Activated B cell treated with CpG ODN at 0.5 μM for 24 hours (primary cell): Measurements from ENCODE around the gene RETREG1. TPM values are rescaled to one million over a fixed set of nuclear protein-coding genes. Genes with fewer than 3 reads are reported as not detected.

Experiments
- ATAC-seq: fragments of 200-7000 bp; cut with Tn5 transposase; one replicate; pipeline ENCODE4 v1.10.0; 2021; ENCODE audit warnings: low read depth, mild to moderate bottlenecking, moderate library complexity
- CTCF ChIA-PET: fragments of 350-600 bp; sonication (Branson Sonifier 250); formaldehyde crosslinking; loops from one replicate; lab custom pipeline; 2021; ENCODE audit warnings: antibody characterized with exemption; lab: Charles Lee
- POLR2A ChIA-PET: fragments of 350-600 bp; sonication (Branson Sonifier 250); formaldehyde crosslinking; loops from one replicate; lab custom pipeline; 2021; ENCODE audit warnings: antibody characterized with exemption; lab: Charles Lee
- DNase-seq: peaks from one replicate; pipeline ENCODE4 v3.0.0; 2022
- H3K27ac Mint-ChIP-seq: one replicate; pipeline ENCODE4 v1.8.0; 2020; ENCODE audit warnings: mixed read lengths
- H3K27me3 Mint-ChIP-seq: one replicate; pipeline ENCODE4 v1.8.0; 2021; ENCODE audit warnings: mixed read lengths
- H3K36me3 Mint-ChIP-seq: one replicate; pipeline ENCODE4 v1.8.0; 2021; ENCODE audit warnings: low read depth, mixed read lengths
- H3K4me1 Mint-ChIP-seq: one replicate; pipeline ENCODE4 v1.8.0; 2021; ENCODE audit warnings: mixed read lengths
- H3K4me3 Mint-ChIP-seq: one replicate; pipeline ENCODE4 v1.8.0; 2020; ENCODE audit warnings: mild to moderate bottlenecking, mixed read lengths
- H3K9me3 Mint-ChIP-seq: one replicate; pipeline ENCODE4 v1.8.0; 2020; ENCODE audit warnings: mixed read lengths
- CTCF ChIP-seq: fragments of 200-600 bp; IDR thresholded peaks from one replicate; pipeline ENCODE4 v1.8.0; 2022; ENCODE audit warnings: antibody characterized with exemption, mild to moderate bottlenecking
- intact Hi-C: fragments of 100-400 bp; cut with micrococcal nuclease; formaldehyde crosslinking; loops from one replicate; pipeline ENCODE4 v1.15.1; 2024
- total RNA-seq: library from RNA; stranded (reverse); gene quantifications from 2 replicates; pipeline ENCODE4 v1.2.3, GENCODE V29; 2022

The RETREG1 gene
- total RNA-seq, 1 donor from 2014 or later: 3.5 TPM

- peaks cover 3% of the 10 kb centered on the region for H3K27me3 Mint-ChIP-seq
- POLR2A ChIA-PET: no interaction called here
These were observed 47.0 kb upstream of the RETREG1 start for GRCh38 chr5:16663840-16664239.

GRCh38 chr5:16661713-16662112 lies 44.9 kb upstream of the RETREG1 start:
- no peaks in the 10 kb centered on the region for H3K36me3 Mint-ChIP-seq
- H3K4me3 Mint-ChIP-seq: no peak overlapping the region
- DNase-seq (no peak), ATAC-seq (no peak)
- intact Hi-C loops: no loop called here
- H3K9me3 Mint-ChIP-seq: no peaks in the 10 kb centered on the region
- no peak overlapping the region for H3K27ac Mint-ChIP-seq
- no peak for TF ChIP-seq CTCF
- H3K4me1 Mint-ChIP-seq: no peaks in the 10 kb centered on the region
- POLR2A ChIA-PET: no interaction called here
- peaks cover 3% of the 10 kb centered on the region for H3K27me3 Mint-ChIP-seq
- CTCF ChIA-PET: interaction anchor here (1.4 kb wide), 1 partner anchor 13 kb away, joined by 3 read pairs; no protein-coding TSS in a partner anchor

More at GRCh38 chr5:16663840-16664239, 47.0 kb upstream of the RETREG1 start:
- Mint-ChIP-seq H3K4me3 (no peak overlapping the region), H3K4me1 (no peaks in the 10 kb centered on the region), H3K9me3 (no peaks in the 10 kb centered on the region), H3K27ac (no peak overlapping the region), H3K36me3 (no peaks in the 10 kb centered on the region)
- ATAC-seq (no peak), DNase-seq (no peak)
- CTCF ChIA-PET: no interaction called here
- TF ChIP-seq CTCF: no peak
- intact Hi-C loops: no loop called here

- ATAC-seq (no peak), DNase-seq (no peak)
- Mint-ChIP-seq H3K27me3 (peaks cover 3% of the 10 kb centered on the region), H3K4me1 (no peaks in the 10 kb centered on the region), H3K9me3 (no peaks in the 10 kb centered on the region), H3K4me3 (no peak overlapping the region), H3K27ac (no peak overlapping the region), H3K36me3 (no peaks in the 10 kb centered on the region)
- intact Hi-C loops: no loop called here
- POLR2A ChIA-PET: no interaction called here
- CTCF ChIA-PET: no interaction called here
- TF ChIP-seq CTCF: no peak
These were observed 44.2 kb upstream of the RETREG1 start for GRCh38 chr5:16660982-16661381.

- no peak overlapping the region for H3K4me3 Mint-ChIP-seq
- ChIA-PET CTCF (no interaction called here), POLR2A (no interaction called here)
- H3K9me3 Mint-ChIP-seq: no peaks in the 10 kb centered on the region
- no peaks in the 10 kb centered on the region for H3K36me3 Mint-ChIP-seq
- DNase-seq: no peak
- no peak for TF ChIP-seq CTCF
- H3K27ac Mint-ChIP-seq: no peak overlapping the region
- H3K4me1 Mint-ChIP-seq: no peaks in the 10 kb centered on the region
- ATAC-seq: no peak
- H3K27me3 Mint-ChIP-seq: peaks cover 3% of the 10 kb centered on the region
- intact Hi-C loops: no loop called here
These were observed 42.7 kb upstream of the RETREG1 start for GRCh38 chr5:16659536-16659935.

- Mint-ChIP-seq H3K27ac (no peak overlapping the region), H3K4me3 (no peak overlapping the region), H3K36me3 (no peaks in the 10 kb centered on the region), H3K27me3 (peaks cover 3% of the 10 kb centered on the region), H3K4me1 (no peaks in the 10 kb centered on the region), H3K9me3 (no peaks in the 10 kb centered on the region)
- ChIA-PET POLR2A (no interaction called here), CTCF (no interaction called here)
- intact Hi-C loops: no loop called here
- DNase-seq (no peak), ATAC-seq (no peak)
- no peak for TF ChIP-seq CTCF
These were observed 39.9 kb upstream of the RETREG1 start for GRCh38 chr5:16656561-16657191.
